Effector memory CD8-positive, alpha-beta T cell (primary cell): ENCODE measurements around the gene KCNMB2.

Experiments
- ATAC-seq: fragments of 150-1000 bp; cut with Tn5 transposase; replicated peaks from 2 replicates; pipeline ENCODE4 v1.10.0; 2021; ENCODE audit warnings: mild to moderate bottlenecking, moderate library complexity
- DNase-seq, 3 experiments: peaks; one replicate each; pipeline ENCODE4 v3.0.0; 2021
- H3K27ac Mint-ChIP-seq, 2 donors: one replicate each; pipeline ENCODE4 v1.8.0; 2022; ENCODE audit warnings: mild to moderate bottlenecking in 2 of 2, mixed read lengths in 2 of 2, moderate library complexity in 2 of 2
- H3K27me3 Mint-ChIP-seq, 2 donors: one replicate each; pipeline ENCODE4 v1.8.0; 2022; ENCODE audit warnings: mixed read lengths in 2 of 2
- H3K36me3 Mint-ChIP-seq: one replicate; pipeline ENCODE4 v1.8.0; 2022; ENCODE audit warnings: mild to moderate bottlenecking, moderate library complexity, mixed read lengths; ENCODE audit not compliant: insufficient read depth
- H3K4me1 Mint-ChIP-seq, 2 donors: one replicate each; pipeline ENCODE4 v1.8.0; 2022; ENCODE audit warnings: low read depth in 2 of 2, mixed read lengths in 2 of 2
- H3K4me3 Mint-ChIP-seq, 2 donors: one replicate each; pipeline ENCODE4 v1.8.0; 2022; ENCODE audit warnings: mild to moderate bottlenecking in 2 of 2, mixed read lengths in 2 of 2, moderate library complexity in 2 of 2
- H3K9me3 Mint-ChIP-seq, 2 donors: one replicate each; pipeline ENCODE4 v1.8.0; 2022; ENCODE audit warnings: mixed read lengths in 2 of 2

Gene KCNMB2

GRCh38 chr3:178562947-178563232 is 26.7 kb downstream of the KCNMB2 start:
- Mint-ChIP-seq H3K9me3 (peaks cover 0 to 3% of the 10 kb centered on the region in 2 donors), H3K27ac (no peak overlapping the region), H3K4me3 (no peak overlapping the region), H3K36me3 (no peaks in the 10 kb centered on the region), H3K4me1 (no peaks in the 10 kb centered on the region), H3K27me3 (no peaks in the 10 kb centered on the region)
- no peak for DNase-seq
- ATAC-seq: no peak

- no peaks in the 10 kb centered on the region for H3K4me1 Mint-ChIP-seq
- ATAC-seq: no peak
These were observed 31.4 kb downstream of the KCNMB2 start for GRCh38 chr3:178567611-178568010.

GRCh38 chr3:178568155-178568731 is 32.0 kb downstream of the KCNMB2 start:
- H3K4me1 Mint-ChIP-seq: no peaks in the 10 kb centered on the region
- H3K27me3 Mint-ChIP-seq: no peaks in the 10 kb centered on the region
- H3K4me3 Mint-ChIP-seq: no peak overlapping the region
- no peaks in the 10 kb centered on the region for H3K36me3 Mint-ChIP-seq
- no peak overlapping the region for H3K27ac Mint-ChIP-seq
- ATAC-seq (no peak), DNase-seq (no peak)
- peaks cover 0 to 3% of the 10 kb centered on the region in 2 donors for H3K9me3 Mint-ChIP-seq

More at GRCh38 chr3:178567611-178568010, 31.4 kb downstream of the KCNMB2 start:
- Mint-ChIP-seq H3K27me3 (no peaks in the 10 kb centered on the region), H3K9me3 (peaks cover 0 to 3% of the 10 kb centered on the region in 2 donors), H3K4me3 (no peak overlapping the region), H3K27ac (no peak overlapping the region), H3K36me3 (no peaks in the 10 kb centered on the region)
- no peak for DNase-seq

- Mint-ChIP-seq H3K27me3 (peaks cover 0 to under 1% of the 10 kb centered on the region in 2 donors), H3K27ac (no peak overlapping the region), H3K4me1 (no peaks in the 10 kb centered on the region), H3K36me3 (no peaks in the 10 kb centered on the region), H3K4me3 (no peak overlapping the region), H3K9me3 (peaks cover 0 to 3% of the 10 kb centered on the region in 2 donors)
- ATAC-seq: no peak
- DNase-seq: no peak
These were observed 32.7 kb downstream of the KCNMB2 start for GRCh38 chr3:178568911-178569310.

- peaks cover 0 to 3% of the 10 kb centered on the region in 2 donors for H3K9me3 Mint-ChIP-seq
- H3K27ac Mint-ChIP-seq: no peak overlapping the region
- H3K4me3 Mint-ChIP-seq: no peak overlapping the region
- DNase-seq (no peak), ATAC-seq (no peak)
- peaks cover 0 to 8% of the 10 kb centered on the region in 2 donors for H3K27me3 Mint-ChIP-seq
- H3K36me3 Mint-ChIP-seq: no peaks in the 10 kb centered on the region
- no peaks in the 10 kb centered on the region for H3K4me1 Mint-ChIP-seq
These were observed 33.6 kb downstream of the KCNMB2 start for GRCh38 chr3:178569826-178570225.

GRCh38 chr3:178583963-178584575 is 47.8 kb downstream of the KCNMB2 start:
- H3K27me3 Mint-ChIP-seq: no peaks in the 10 kb centered on the region
- H3K27ac Mint-ChIP-seq: no peak overlapping the region
- H3K9me3 Mint-ChIP-seq: peaks cover 0 to 5% of the 10 kb centered on the region in 2 donors
- DNase-seq (no peak), ATAC-seq (no peak)
- no peaks in the 10 kb centered on the region for H3K36me3 Mint-ChIP-seq
- H3K4me1 Mint-ChIP-seq: no peaks in the 10 kb centered on the region
- H3K4me3 Mint-ChIP-seq: no peak overlapping the region

- Mint-ChIP-seq H3K27me3 (no peaks in the 10 kb centered on the region), H3K4me1 (no peaks in the 10 kb centered on the region), H3K9me3 (no peaks in the 10 kb centered on the region), H3K36me3 (no peaks in the 10 kb centered on the region), H3K4me3 (no peak overlapping the region), H3K27ac (no peak overlapping the region)
- DNase-seq (no peak), ATAC-seq (no peak)
These were observed 48.6 kb downstream of the KCNMB2 start for GRCh38 chr3:178584722-178585380.

- H3K4me1 Mint-ChIP-seq: no peaks in the 10 kb centered on the region
- DNase-seq (no peak), ATAC-seq (no peak)
- H3K36me3 Mint-ChIP-seq: no peaks in the 10 kb centered on the region
- no peak overlapping the region for H3K27ac Mint-ChIP-seq
- H3K27me3 Mint-ChIP-seq: no peaks in the 10 kb centered on the region
- H3K4me3 Mint-ChIP-seq: no peak overlapping the region
- H3K9me3 Mint-ChIP-seq: no peaks in the 10 kb centered on the region
These were observed 49.2 kb downstream of the KCNMB2 start for GRCh38 chr3:178585454-178585853.

GRCh38 chr3:178586076-178586475 is 49.8 kb downstream of the KCNMB2 start:
- Mint-ChIP-seq H3K4me1 (no peaks in the 10 kb centered on the region), H3K27ac (no peak overlapping the region), H3K36me3 (no peaks in the 10 kb centered on the region), H3K9me3 (no peaks in the 10 kb centered on the region), H3K4me3 (no peak overlapping the region), H3K27me3 (no peaks in the 10 kb centered on the region)
- ATAC-seq: no peak
- no peak for DNase-seq

GRCh38 chr3:178588628-178589027 is 52.4 kb downstream of the KCNMB2 start:
- H3K36me3 Mint-ChIP-seq: no peaks in the 10 kb centered on the region
- no peaks in the 10 kb centered on the region for H3K27me3 Mint-ChIP-seq
- no peak for ATAC-seq
- no peak for DNase-seq
- no peak overlapping the region for H3K27ac Mint-ChIP-seq
- no peaks in the 10 kb centered on the region for H3K4me1 Mint-ChIP-seq
- H3K9me3 Mint-ChIP-seq: no peaks in the 10 kb centered on the region
- no peak overlapping the region for H3K4me3 Mint-ChIP-seq

GRCh38 chr3:178593786-178594185 is 57.5 kb downstream of the KCNMB2 start:
- Mint-ChIP-seq H3K36me3 (no peaks in the 10 kb centered on the region), H3K9me3 (peaks cover 0 to 2% of the 10 kb centered on the region in 2 donors), H3K4me3 (no peak overlapping the region), H3K4me1 (no peaks in the 10 kb centered on the region), H3K27me3 (peaks cover 0 to 5% of the 10 kb centered on the region in 2 donors), H3K27ac (no peak overlapping the region)
- ATAC-seq: no peak
- DNase-seq: no peak

GRCh38 chr3:178597371-178597770 is 61.1 kb downstream of the KCNMB2 start:
- no peak overlapping the region for H3K27ac Mint-ChIP-seq
- H3K4me3 Mint-ChIP-seq: no peak overlapping the region
- peaks cover 0 to 6% of the 10 kb centered on the region in 2 donors for H3K27me3 Mint-ChIP-seq
- ATAC-seq (no peak), DNase-seq (no peak)
- H3K4me1 Mint-ChIP-seq: no peaks in the 10 kb centered on the region
- peaks cover 0 to 2% of the 10 kb centered on the region in 2 donors for H3K9me3 Mint-ChIP-seq
- no peaks in the 10 kb centered on the region for H3K36me3 Mint-ChIP-seq

GRCh38 chr3:178602856-178603255 is 66.6 kb downstream of the KCNMB2 start:
- no peak overlapping the region for H3K4me3 Mint-ChIP-seq
- no peak for ATAC-seq
- DNase-seq: no peak

GRCh38 chr3:178603735-178604134 is 67.5 kb downstream of the KCNMB2 start:
- DNase-seq (no peak), ATAC-seq (no peak)
- H3K27me3 Mint-ChIP-seq: peaks cover 0 to 1% of the 10 kb centered on the region in 2 donors
- H3K27ac Mint-ChIP-seq: no peak overlapping the region
- H3K4me1 Mint-ChIP-seq: no peaks in the 10 kb centered on the region
- H3K4me3 Mint-ChIP-seq: no peak overlapping the region
- no peaks in the 10 kb centered on the region for H3K36me3 Mint-ChIP-seq
- peaks cover 0 to 4% of the 10 kb centered on the region in 2 donors for H3K9me3 Mint-ChIP-seq

More at GRCh38 chr3:178602856-178603255, 66.6 kb downstream of the KCNMB2 start:
- no peaks in the 10 kb centered on the region for H3K36me3 Mint-ChIP-seq
- no peak overlapping the region for H3K27ac Mint-ChIP-seq
- H3K4me1 Mint-ChIP-seq: no peaks in the 10 kb centered on the region
- peaks cover 0 to 6% of the 10 kb centered on the region in 2 donors for H3K27me3 Mint-ChIP-seq
- peaks cover 0 to 2% of the 10 kb centered on the region in 2 donors for H3K9me3 Mint-ChIP-seq
